Lower leg skin (tissue), 4 donors: ENCODE data around the gene IL33. TPM values are rescaled to one million over a fixed set of nuclear protein-coding genes. Genes with fewer than 3 reads are reported as not detected.

ENCODE experiments used
- DNase-seq, 2 donors: peaks; one replicate each; pipeline ENCODE4 v3.0.0-alpha.2; 2019; ENCODE audit warnings: low spot score in 2 of 2
- H3K4me3 ChIP-seq: fragments of 200-600 bp; sonication (generic); 2 replicates; pipeline ENCODE4 v1.5.1; 2017; ENCODE audit warnings: mild to moderate bottlenecking, low read depth; ENCODE audit not compliant: poor library complexity, severe bottlenecking
- POLR2A ChIP-seq, 2 donors: fragments of 450-650 bp; IDR thresholded peaks; one replicate each; pipeline ENCODE4 v1.6.1; 2016 to 2017; ENCODE audit warnings: antibody characterized with exemption in 2 of 2, mild to moderate bottlenecking in 1 of 2, moderate library complexity in 1 of 2
- WGBS, 2 donors: methylation state at CpG; one replicate each; pipeline ENCODE4 v1.1.5; 2018; 5-methylcytosine and 5-hydroxymethylcytosine counted together
- intact Hi-C: fragments of 100-400 bp; cut with DNase I; formaldehyde crosslinking; loops from one replicate; pipeline ENCODE4 v1.15.0; 2023; ENCODE audit warnings: low total_unique reads
- total RNA-seq, 4 donors: library from RNA; depleted of rRNA; stranded (reverse); fragments of >200 nt; gene quantifications; one replicate each; pipeline ENCODE4 v1.1.0, GENCODE V29; 2016
- TF ChIP-seq, protein P1 (sequence below), 3 donors: fragments of 450-650 bp; IDR thresholded peaks; one replicate each; pipeline ENCODE4 v1.5.1; 2016; ENCODE audit warnings: antibody characterized with exemption in 3 of 3, mild to moderate bottlenecking in 3 of 3, moderate library complexity in 2 of 3

Gene IL33
- total RNA-seq, 4 donors from 2014 or later: 4.1 to 28.5 (median 8.2) TPM

DNA sequence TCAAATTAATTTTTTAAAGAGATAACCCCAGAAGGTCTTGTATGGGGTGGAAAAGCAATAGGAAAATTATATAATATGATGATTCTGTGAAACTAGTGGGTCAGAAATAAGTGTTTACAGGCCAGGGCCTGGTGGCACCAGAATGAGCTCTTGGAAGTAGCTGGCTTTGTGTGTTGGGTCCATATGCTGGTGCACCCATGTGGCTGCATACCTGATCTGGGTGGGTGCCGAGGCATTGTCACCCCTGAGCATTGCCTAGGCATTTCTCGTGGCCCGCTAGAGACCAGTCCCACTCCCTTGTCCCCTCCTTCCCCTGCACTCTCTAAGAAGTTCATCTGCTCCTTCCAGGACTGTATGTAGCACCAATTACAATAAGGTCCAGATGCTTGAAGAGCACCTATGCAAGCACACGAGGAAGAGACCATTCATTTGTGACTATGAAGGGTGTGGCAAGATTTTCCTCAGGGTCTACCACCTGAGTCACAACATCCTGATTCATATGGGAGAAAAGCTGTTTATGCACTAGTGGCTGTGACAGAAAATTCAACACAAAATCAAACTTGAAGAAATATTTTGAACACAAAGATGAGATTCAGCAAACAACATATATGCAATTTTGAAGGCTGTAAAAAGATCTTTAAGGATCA is 19.8 kb upstream of the IL33 start:
- WGBS, 2 donors: 68 to 79% methylated on average over 4 of the region's 4 CpGs

GRCh38 chr9:6197330-6197729 is 18.3 kb upstream of the IL33 start:
- intact Hi-C loops: no loop called here
- DNase-seq: no peak
- WGBS, 2 donors: 62 to 67% methylated on average over 3 of the region's 3 CpGs
- no peak overlapping the region for H3K4me3 ChIP-seq
- TF ChIP-seq, protein P1, sequence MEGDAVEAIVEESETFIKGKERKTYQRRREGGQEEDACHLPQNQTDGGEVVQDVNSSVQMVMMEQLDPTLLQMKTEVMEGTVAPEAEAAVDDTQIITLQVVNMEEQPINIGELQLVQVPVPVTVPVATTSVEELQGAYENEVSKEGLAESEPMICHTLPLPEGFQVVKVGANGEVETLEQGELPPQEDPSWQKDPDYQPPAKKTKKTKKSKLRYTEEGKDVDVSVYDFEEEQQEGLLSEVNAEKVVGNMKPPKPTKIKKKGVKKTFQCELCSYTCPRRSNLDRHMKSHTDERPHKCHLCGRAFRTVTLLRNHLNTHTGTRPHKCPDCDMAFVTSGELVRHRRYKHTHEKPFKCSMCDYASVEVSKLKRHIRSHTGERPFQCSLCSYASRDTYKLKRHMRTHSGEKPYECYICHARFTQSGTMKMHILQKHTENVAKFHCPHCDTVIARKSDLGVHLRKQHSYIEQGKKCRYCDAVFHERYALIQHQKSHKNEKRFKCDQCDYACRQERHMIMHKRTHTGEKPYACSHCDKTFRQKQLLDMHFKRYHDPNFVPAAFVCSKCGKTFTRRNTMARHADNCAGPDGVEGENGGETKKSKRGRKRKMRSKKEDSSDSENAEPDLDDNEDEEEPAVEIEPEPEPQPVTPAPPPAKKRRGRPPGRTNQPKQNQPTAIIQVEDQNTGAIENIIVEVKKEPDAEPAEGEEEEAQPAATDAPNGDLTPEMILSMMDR (IDR thresholded peaks at IDR 0.05): no peak
- no peak for TF ChIP-seq POLR2A (IDR thresholded peaks at IDR 0.05)

More for the DNA sequence above, 19.8 kb upstream of the IL33 start:
- TF ChIP-seq POLR2A (IDR thresholded peaks at IDR 0.05): no peak
- TF ChIP-seq, protein P1 (IDR thresholded peaks at IDR 0.05): no peak
- intact Hi-C loops: no loop called here
- H3K4me3 ChIP-seq: no peak overlapping the region
- DNase-seq: no peak

- TF ChIP-seq, protein P1 (IDR thresholded peaks at IDR 0.05): no peak
- no peak for TF ChIP-seq POLR2A (IDR thresholded peaks at IDR 0.05)
- intact Hi-C loops: no loop called here
- DNase-seq: no peak
- WGBS, 2 donors: 66 to 70% methylated on average over 4 of the region's 4 CpGs
- no peak overlapping the region for H3K4me3 ChIP-seq
Observed at GRCh38 chr9:6198251-6198650, 17.4 kb upstream of the IL33 start.

DNA sequence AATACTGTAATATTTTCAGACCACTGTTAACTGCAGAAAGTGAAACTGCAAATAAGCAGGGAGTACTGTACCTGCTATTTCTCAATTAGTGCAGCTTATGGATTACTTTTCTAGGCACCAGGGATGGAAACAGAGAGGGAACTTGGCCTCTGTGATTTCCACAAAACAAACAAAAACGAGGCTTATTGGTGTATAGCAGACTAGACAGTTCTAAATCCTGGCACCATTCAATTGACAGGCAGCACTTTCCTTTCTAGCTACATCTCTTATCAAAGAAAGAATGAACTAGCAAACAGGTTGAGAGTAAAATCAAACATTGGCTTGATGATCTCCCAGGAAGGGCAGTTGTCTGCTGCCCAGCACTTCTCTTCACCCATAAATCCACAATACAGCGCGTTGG is 16.0 kb upstream of the IL33 start:
- DNase-seq: no peak
- no peak for TF ChIP-seq POLR2A (IDR thresholded peaks at IDR 0.05)
- TF ChIP-seq, protein P1 (IDR thresholded peaks at IDR 0.05): no peak
- WGBS, 2 donors: 76 to 77% methylated on average over 3 of the region's 3 CpGs
- intact Hi-C loops: no loop called here
- H3K4me3 ChIP-seq: no peak overlapping the region

DNA sequence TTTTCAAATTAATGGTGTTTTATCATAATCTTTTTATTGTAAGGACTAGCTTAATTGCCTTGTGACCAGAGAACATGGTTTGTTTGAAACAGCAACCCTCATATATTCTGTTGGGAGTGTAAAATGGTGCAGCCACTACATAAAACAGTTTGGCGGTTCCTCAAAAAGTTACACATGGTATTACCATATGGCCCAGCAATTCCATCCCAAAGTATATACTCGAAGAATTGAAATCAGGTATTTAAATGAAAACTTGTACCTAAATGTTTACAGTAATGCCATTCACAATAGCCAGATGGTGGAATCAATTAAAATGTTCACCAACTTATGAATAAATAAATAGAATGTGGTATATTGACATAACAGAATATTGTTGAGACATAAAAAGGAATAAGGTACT is 14.8 kb upstream of the IL33 start:
- H3K4me3 ChIP-seq: no peak overlapping the region
- DNase-seq: no peak
- WGBS, 2 donors: 84 to 89% methylated on average over 2 of the region's 2 CpGs
- intact Hi-C loops: no loop called here
- no peak for TF ChIP-seq POLR2A (IDR thresholded peaks at IDR 0.05)
- TF ChIP-seq, protein P1 (IDR thresholded peaks at IDR 0.05): no peak

- H3K4me3 ChIP-seq: no peak overlapping the region
- WGBS, 2 donors: 73 to 80% methylated on average over 2 of the region's 2 CpGs
- TF ChIP-seq, protein P1 (IDR thresholded peaks at IDR 0.05): no peak
- TF ChIP-seq POLR2A (IDR thresholded peaks at IDR 0.05): no peak
- intact Hi-C loops: no loop called here
- no peak for DNase-seq
Observed at GRCh38 chr9:6209966-6210365, 5.6 kb upstream of the IL33 start.
